Adrenal gland (tissue), 5 donors: ENCODE measurements around the gene ZNF428.

Experiments used
- CTCF ChIP-seq, 6 experiments: fragments of 450-650 bp in 4 of 6; fragments of 200-600 bp in 2 of 6; sonication (generic) in 1 of 6; IDR thresholded peaks; 1 replicate in 5 of 6; 2 replicates in 1 of 6; pipeline versions ENCODE4 v1.5.1 to v1.8.0; 2016 to 2021; ENCODE audit warnings: antibody characterized with exemption in 6 of 6, mild to moderate bottlenecking in 2 of 6, moderate library complexity in 1 of 6
- POLR2A ChIP-seq, 2 donors: fragments of 450-650 bp; IDR thresholded peaks; one replicate each; pipeline ENCODE4 v1.6.1; 2017; ENCODE audit warnings: antibody characterized with exemption in 2 of 2, mild to moderate bottlenecking in 2 of 2, moderate library complexity in 1 of 2
- donor health status: DM: no; HTN: no; CAD: no.

- TF ChIP-seq POLR2A (IDR thresholded peaks at IDR 0.05) (no peak), CTCF (IDR thresholded peaks at IDR 0.05) (no peak)
Measured at GRCh38 chr19:43667876-43668405, 48.5 kb upstream of the ZNF428 start.
